Endothelial cell of umbilical vein (primary cell): ENCODE data around the gene PRKAR1A.

Source experiments
- CTCF ChIP-seq, 2 donors: IDR thresholded peaks; 1 replicate in 1 of 2; 2 replicates in 1 of 2; pipeline ENCODE4 v1.5.1; 2011; ENCODE audit warnings: low read length in 2 of 2, mild to moderate bottlenecking in 2 of 2, moderate library complexity in 2 of 2, control low read depth in 1 of 2, inconsistent platforms in 1 of 2, low read depth in 1 of 2; ENCODE audit not compliant: insufficient read depth in 1 of 2; ENCODE audit errors: extremely low read depth in 1 of 2
- JUN ChIP-seq: IDR thresholded peaks from 2 replicates; pipeline ENCODE4 v1.6.1; 2011; ENCODE audit warnings: borderline replicate concordance, low read depth; ENCODE audit not compliant: insufficient read length, insufficient read depth
- POLR2A ChIP-seq: IDR thresholded peaks from 2 replicates; pipeline ENCODE4 v1.6.1; 2012; ENCODE audit warnings: low read depth, mild to moderate bottlenecking, control low read depth, low read length
- TF ChIP-seq, protein P1 (sequence below): IDR thresholded peaks from 2 replicates; pipeline ENCODE4 v1.6.1; 2011; ENCODE audit not compliant: insufficient read depth, insufficient read length

- TF ChIP-seq POLR2A (no peak), CTCF (IDR thresholded peaks at IDR 0.05; ENCODE audit: extremely low read depth in 1 of 2, insufficient read depth in 1 of 2, low read depth in 1 of 2, low read length in 2 of 2) (no peak), JUN (no peak)
- TF ChIP-seq, protein P1, sequence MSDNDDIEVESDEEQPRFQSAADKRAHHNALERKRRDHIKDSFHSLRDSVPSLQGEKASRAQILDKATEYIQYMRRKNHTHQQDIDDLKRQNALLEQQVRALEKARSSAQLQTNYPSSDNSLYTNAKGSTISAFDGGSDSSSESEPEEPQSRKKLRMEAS: no peak
Observed at GRCh38 chr17:68497885-68498319, 14.3 kb upstream of the PRKAR1A start.
